GM19328 (cell line): ENCODE results near the gene SLC39A8.
A peak's percentile ranks its signal among the peaks of the same experiment; 100 is the strongest.
"Not testable (repeated sequence)": the region's sequence is repeated elsewhere in the genome, so short reads cannot be mapped to it uniquely, and the experiment has no call there.

Experiments
- ATAC-seq: cut with Tn5 transposase; IDR thresholded peaks from one replicate; pipeline ENCODE4 v1.9.1; 2021; ENCODE audit warnings: mild to moderate bottlenecking, moderate library complexity; ENCODE audit not compliant: unreplicated experiment

SLC39A8 gene

DNA sequence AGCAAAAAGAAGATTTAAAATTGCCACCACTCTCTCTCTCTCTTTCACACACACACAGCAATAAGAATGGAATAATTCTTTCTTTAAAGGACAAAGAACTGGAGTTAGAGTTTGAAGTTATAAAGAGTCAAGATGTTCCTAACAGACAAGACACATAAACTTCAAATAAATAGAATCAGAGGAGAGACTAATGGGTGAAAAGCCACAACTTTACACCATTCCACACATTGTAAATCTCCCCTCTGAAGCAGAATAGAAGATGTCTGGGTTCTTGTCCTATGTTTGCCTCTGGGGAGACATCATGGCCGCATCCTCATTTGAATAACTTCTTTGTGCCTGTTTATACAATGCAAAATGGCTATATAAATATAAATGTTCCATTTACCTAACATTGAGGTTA, 39.6 kb downstream of the SLC39A8 start:
- no peak for ATAC-seq

DNA sequence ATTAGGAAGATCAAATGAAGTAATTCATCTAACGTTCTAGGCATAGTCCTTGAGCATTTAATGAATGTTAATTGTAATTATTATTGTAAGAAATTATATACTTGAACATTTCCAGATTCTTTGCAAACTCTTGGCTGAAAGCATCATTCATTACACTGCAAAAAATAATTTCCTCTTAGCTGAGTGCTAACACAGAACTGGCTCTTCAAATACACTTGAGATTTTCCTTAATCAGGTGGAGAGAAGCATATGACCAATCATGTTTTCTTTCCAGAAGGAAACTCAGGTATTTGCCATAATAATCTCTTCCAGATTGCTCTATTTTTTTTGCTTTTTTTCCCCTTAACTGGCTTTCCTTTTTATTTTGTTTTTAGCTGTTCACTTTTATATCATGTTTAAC, 42.5 kb downstream of the SLC39A8 start:
- no peak for ATAC-seq

DNA sequence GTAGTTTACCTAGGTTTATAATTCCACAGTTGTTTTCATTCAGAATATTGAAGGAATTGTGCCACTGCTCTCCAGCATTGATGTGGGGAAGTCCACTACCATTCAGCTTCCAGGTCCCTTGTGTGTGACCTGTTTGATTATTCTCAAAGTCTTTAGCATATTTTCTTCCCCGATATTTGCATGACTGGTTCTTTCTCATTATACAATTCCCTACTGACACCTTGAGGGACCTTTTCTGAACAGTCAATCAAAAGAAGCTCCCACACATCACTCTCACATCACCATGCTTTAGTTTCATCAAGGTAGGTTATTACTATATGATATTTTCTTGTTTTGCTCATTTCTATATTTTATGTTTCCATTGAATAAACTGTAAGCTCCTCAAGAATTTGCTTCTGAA, 44.1 kb downstream of the SLC39A8 start:
- no peak for ATAC-seq

DNA sequence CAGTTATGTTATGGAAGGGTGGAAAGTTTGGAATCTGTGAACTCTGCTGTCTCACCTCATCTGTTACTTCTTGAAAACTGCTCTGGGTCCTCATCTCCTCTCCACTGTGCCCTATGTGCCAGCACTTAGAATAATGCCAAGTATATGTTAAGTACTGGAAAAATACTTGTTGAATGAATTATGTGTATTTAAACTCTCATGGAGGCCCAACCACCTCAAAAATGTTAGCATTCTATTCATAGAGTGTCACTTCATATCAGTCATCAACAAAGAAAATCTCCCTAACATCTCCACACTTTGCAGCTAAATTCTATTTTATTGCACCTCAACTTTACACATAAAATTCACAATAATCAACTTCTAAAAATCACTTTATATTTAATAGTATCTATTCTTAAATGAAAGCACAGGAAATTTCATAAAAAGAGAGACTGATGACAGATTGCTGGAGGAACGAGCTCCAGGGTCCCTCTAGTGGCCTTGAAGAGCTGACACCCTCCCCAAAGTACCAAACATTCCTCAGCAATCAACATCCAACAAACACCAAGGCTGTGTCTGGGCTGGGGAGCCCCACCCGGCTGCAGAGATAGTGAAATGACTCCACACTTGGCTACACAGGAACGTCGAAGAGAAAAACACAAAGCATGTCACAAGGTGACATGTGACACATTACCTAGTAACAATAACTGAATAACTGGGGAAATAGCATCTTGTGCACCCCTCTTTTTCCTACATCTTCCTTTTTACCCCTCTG, 45.8 kb downstream of the SLC39A8 start:
- peak; percentile 85 for ATAC-seq

DNA sequence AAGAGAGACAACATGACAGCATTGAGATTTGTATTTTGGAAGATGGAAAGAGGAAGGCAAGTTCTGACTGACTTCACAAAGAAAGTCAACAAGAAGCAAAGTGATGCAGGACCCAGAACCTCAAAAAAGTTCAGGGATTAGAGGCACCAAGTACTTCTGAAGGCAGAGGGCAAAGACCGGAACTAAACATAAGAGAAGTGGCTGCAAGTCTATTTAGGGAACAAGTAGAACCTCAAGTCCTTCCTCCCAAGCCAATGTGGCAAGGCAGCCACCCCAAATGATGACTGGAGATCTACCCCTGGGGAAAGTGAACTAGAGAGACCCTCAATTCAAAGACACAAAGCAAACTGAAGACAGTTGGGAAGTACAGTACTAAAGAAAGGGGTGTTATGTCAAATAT, 46.6 kb downstream of the SLC39A8 start:
- ATAC-seq = no peak

DNA sequence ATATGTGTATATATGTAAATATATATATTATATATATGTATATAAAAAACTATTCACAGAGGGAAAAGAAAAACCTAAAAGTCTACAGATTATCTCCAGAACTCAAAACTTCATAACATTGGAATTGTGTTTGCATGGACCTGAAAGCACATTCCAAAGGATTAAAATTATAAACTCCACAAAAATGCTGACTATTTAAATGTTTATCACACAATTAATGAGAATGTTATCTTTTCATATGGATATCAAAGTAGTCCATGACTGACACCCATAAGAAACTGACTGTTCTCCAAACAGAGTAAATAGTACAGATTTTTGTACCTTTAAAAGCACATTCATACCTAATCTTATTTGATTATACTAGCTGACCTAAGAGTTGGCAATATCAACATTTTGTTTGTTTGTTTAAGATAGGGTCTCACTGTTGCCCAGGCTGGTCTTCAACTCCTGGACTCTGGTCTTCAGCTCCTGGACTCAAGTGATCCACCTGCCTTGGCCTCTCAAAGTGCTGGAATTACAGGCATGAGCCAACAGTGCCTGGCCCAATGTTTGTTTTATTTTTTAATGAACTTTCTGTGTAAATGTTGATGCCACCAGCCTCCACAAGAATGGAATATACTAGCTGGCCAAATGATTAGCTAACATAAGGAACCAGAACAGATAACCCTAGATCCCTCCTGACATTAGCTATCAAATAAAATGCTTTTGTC, 50.0 kb downstream of the SLC39A8 start:
- ATAC-seq = no peak

DNA sequence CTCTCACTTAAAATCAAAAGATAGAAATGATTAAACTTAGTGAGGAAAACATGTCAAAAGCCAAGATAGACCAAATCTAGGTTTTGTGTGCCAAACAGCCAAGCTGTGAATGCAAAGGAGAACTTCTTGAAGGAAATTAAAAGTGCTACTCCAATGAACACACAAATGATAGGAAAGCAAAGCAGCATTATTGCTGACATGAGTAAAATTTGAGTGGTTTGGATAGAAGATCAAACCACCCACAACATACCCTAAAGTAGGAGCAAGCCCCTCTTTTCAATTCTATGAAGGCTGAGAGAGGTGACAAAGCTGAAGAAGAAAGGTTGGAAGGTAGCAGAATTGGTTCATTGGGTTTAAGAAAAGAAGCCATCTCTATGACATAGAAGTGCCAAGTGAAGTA, 56.8 kb downstream of the SLC39A8 start:
- ATAC-seq = no peak

DNA sequence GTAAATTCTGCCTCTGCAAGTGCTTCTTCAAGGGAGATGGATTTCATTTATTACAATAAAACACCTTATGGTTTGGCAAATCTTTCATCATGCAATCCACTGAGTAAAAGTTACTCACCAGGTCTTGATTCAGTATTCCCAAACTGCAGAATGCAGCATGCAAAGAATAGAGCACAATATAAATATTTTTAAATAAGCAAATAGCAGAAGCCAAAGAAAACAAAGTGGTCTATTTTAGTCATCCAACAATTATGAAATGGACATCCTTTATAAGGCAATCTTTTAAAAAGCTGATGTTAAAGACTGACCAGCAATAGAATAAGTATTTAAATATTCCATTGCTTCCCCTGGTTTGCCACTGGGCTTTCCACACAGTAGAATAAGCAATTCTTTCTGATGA, 59.5 kb downstream of the SLC39A8 start:
- no peak for ATAC-seq

DNA sequence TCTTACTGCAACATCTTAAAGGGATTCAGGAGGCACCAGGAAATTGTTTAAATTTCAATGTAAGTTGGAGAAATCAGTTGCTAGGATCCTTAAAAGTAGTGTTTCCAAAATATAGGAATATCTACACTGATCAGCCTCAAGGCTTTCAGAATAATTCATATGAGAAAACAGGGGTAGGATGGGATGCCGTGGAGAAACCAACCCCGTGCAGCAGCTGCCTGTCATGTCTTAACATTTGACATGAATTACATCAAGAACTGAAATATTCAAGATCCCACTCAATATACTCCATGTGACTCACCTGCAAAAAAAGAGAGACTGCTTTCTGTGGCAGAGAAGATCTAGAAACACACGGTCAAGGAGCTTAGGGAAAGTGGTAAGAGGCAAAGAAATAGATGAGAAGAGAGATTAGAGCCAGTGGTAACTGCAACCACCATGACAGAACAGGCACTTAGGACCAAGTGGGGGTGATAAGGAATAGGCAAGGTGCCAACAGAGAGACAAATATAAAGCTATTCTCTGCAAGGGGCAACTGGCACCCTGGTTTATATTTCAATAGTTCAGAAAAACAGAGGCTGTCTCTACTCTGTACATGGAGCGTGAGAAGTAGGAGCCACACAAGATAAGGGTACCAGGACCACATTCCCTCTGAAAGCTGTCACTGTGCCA, 64.0 kb downstream of the SLC39A8 start:
- ATAC-seq = no peak

DNA sequence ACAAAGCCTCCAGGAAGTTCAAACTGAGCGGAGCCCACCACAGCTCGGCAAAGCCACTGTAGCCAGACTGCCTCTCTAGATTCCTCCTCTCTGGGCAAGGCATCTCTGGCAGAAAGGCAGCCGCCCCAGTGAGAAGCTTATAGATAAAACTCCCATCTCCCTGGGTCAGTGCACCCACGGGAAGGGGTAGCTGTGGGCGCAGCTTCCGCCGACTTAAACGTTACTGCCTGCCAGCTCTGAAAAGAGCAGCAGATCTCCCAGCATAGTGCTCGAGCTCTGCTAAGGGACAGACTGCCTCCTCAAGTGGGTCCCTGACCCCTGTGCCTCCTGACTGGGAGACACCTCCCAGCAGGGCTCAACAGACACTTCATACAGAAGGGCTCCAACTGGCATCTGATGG, 72.0 kb downstream of the SLC39A8 start:
- ATAC-seq = not testable (repeated sequence)

DNA sequence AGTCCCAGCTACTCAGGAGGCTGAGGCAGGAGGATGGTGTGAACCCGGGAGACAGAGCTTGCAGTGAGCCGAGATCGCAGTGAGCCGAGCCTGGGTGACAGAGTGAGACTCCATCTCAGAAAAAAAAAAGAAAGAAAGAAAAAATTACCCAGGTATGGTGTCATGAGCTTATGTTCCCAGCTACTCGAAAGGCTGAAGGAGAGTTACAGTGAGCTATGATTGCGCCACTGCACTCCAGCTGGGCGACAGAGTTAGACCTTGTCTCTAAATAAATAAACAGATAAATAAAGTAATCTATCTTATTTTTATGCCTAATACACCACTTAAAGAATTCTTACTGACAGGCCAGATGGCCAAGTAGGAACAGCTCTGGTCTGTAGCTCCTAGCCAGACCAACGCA, 73.0 kb downstream of the SLC39A8 start:
- no peak for ATAC-seq

DNA sequence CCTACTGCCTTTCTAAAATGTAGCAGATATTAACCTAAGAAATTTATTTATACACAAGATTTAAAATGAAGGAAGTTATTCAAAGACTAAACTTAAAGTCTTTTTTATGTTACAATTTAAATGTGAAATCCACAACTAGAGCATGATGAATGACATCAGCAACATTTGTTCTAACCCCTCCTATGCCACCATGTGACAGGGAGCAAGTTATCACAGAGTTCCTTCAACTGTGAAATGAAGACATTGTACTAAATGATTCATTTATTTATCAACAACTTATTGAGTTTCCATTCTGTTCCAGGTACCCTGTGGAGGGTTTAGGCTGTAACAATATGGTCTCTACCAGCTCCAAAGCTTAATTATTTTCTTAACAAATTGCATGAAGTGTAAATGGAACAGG, 76.9 kb downstream of the SLC39A8 start:
- ATAC-seq = no peak

DNA sequence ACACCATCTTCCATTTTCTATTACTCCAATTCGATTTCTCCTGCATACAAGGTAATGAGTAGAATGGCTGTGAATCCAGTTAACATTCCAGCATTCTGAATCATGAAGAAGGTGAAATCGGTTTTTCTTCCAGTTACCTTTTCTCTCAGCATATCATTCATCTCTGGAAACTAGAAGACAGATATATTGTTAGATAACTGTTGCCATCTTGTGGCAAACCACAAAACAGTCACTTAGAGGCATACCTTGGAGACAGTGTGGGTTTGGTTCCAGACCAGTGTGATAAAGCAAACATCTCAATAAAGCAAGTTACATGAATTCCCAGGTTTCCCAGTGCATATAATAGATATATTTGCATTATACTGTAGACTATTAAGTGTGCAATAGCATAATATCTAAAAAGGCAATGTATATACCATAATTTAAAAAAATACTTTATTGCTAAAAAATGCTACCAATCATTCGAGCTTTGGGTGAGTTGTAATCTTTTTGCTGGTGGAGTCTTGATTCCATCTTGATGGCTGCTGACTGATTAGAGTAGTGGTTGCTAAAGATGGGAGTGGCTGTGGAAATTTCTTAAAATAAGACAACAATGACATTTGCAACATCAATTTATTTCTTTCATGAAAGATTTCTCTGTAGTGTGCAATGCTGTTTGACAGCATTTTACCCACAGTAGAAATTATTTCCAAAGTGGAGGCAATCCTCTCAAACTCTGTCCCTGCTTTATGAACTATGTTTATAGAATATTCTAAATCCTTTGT, 82.1 kb downstream of the SLC39A8 start:
- ATAC-seq = peak; percentile 71

DNA sequence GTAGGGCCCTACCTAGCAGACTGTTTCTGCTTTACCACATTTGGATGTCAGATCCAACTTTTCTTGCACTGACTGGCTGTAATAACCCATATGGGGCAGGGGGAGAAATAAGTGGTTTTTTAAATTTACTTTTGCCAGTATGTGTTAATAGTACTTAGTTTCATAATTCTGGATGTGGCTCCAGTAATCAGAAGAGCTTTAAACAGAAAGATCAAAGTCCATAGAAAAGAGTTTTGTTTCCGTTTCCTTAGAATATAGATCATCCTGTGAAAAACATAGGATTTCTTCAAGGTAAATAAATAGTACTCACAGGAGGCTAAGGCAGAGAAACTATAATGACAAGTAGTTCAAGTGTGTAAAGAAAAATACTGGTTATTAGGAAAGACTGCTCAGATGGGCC, 85.6 kb downstream of the SLC39A8 start:
- no peak for ATAC-seq

DNA sequence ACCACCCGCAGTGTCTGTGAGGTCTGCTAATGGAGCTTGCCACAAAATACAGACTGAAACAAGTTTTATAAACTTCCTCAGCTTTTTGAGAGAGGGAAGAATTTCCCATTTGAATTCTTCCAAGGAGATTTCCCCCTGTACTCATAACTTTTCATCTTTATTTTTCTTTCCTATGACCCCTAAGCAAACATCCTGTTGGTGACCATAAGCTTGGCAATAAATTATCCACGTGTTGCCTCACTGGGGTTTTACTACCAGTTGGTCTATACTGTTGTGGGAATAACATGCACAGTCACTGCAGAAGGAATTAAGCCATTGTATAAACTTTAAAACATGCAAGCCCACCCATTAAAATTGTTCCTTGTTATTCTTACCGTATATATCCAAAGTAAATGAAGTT, 86.2 kb downstream of the SLC39A8 start:
- no peak for ATAC-seq

DNA sequence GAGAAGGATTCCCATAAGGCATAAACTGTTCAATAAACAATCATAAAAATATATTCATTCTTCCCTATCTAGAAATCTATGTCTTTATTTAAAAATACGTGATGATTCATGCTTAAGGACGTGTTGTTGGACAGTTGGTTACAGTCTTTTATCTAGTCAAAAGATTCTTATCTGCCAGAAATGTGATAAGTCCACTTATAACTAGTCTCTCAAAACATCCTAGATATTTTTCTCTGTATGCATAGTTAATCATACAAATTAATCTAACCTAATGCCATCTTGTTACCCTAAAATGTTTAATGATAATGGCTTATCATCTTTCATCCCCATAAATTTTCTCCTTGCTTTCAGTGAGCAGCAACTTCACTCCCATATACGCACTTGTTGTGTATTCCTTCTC, 89.0 kb downstream of the SLC39A8 start:
- ATAC-seq = no peak

DNA sequence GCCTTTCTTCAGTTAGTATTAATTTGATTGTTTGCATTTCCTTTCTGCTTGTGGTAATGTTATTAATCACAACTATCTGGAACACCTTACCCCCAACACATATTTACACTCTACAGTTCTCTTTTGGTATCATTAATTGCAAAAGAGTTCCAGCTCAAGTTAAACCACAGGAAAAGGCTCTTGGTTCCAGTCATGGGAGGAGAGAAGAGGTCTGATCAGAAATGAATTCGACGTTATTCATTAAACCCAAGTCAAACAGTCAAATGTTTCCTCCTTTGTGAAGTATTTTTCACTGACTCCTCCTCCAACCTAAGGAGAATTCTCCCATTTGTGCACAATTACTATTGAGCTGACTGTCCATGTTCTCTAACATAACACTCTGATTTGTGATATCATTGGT, 91.4 kb downstream of the SLC39A8 start:
- no peak for ATAC-seq

DNA sequence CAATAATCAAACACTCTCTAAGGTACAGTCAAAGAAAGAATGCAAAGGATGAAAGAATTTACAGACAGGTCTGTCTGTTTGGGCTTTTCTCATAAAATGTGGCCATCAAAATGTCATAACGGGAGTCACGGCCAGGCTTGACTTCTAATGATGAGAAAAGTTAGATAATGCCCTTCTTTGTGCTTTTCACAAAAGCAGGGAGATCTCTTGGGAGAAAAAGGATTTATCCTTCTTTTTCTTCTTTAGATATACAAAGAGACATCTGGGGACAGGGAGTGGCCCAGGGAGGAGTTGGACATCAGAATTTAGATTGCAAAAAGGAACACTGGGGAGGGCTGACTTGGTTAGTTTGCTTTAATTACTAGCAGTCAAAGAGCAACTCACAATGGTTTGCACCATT, 93.1 kb downstream of the SLC39A8 start:
- no peak for ATAC-seq

DNA sequence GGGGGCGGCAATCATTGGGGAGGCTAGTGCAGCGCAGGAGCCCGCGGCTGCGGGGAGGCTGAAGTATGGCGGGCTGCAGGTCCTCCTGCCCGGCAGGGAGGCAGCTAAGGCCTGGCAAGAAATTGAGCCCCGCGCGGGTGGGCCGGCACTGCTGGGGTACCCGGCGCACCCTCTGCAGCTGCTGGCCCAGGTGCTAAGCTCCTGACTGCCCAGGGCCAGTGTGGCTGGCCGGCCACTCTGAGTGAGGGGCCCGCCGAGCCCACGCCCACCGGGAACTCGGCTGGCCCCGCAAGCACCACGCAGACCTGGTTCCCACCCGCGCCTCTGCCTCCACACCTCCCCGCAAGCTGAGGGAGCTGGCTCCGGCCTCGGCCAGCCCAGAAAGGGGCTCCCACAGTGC, 94.9 kb downstream of the SLC39A8 start:
- no peak for ATAC-seq

DNA sequence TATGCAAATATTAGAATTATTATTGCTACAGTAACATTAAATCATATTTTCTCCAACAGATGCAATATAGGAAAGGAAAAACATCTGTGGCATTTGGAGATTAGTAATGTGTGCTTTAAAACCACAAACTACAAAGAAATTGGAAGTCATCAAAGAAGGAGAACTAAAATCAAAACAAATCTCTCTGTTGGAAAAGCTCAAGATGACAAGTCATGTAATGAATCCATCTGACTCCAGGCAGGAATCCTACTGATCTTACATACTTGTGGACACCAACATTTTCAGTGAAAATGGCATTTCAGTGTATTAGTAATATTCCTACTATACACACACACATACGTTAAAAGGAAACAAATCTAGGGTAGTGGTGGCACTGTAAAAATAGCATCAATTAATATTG, 98.2 kb downstream of the SLC39A8 start:
- no peak for ATAC-seq

DNA sequence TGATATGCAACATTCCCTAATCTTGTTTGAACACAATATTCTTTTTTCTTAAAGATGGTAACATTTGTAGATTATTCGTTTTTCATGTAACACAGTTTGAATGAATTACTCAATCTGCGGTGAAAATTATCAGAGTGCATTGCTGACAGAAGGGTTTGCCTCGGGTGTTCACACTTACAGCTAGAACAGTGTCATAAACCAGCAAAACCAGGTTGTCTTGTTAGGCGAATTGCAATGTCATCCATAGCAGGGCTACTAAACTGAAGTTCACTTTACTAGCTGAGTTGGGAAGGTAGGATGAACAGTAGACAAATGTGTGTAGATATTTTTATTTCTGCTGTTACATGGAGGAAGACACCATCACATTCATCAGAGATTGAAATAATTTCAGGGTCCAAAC, 98.9 kb downstream of the SLC39A8 start:
- no peak for ATAC-seq
